Measurements from ENCODE around the gene ATP11C. TPM values are rescaled to one million over a fixed set of nuclear protein-coding genes. Genes with fewer than 3 reads are reported as not detected.

ATP11C gene
- total RNA-seq, 2 experiments from 2014 or later: 15.2 to 18.2 TPM

DNA sequence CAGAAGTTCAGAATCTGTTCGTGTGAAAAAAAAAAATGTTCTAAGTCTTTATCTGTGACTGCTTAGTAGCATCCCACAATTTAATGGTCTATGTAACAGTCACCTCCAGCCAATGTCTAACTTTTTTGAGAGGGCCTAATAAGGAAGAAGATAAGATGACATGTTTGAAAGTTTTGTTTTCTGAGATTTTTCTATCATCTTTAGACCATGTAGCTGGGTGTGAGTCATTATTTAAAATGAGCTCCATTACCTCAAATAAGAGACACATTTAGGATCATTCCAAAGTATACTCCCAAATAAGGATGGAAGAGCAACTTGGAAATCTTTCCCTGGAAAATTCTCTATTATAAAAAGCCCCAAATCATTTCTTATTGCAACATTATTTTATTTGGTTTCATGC, 196.7 kb downstream of the ATP11C start:
- intact Hi-C loops (cut with DNase I, micrococcal nuclease): no loop called here
- CTCF ChIA-PET: no interaction called here
- Histone ChIP-seq H3K27me3 (ENCODE audit: control insufficient read depth in 1 of 2, insufficient read depth in 2 of 2, low read length in 2 of 2) (no peaks in the 10 kb centered on the region), H3K4me1 (ENCODE audit: insufficient read depth, low read length) (no peaks in the 10 kb centered on the region), H3K9me3 (ENCODE audit: control insufficient read depth in 1 of 2, insufficient read depth in 1 of 2, low read length in 2 of 2) (no peaks in the 10 kb centered on the region), H3K4me3 (ENCODE audit: low read length) (no peak overlapping the region), H3K36me3 (ENCODE audit: insufficient read depth, low read length) (peaks cover 11% of the 10 kb centered on the region), H3K27ac (ENCODE audit: low read depth in 1 of 2, low read length in 2 of 2) (no peak overlapping the region)
- Mint-ChIP-seq H3K9me3 (no peaks in the 10 kb centered on the region), H3K27ac (no peak overlapping the region), H3K4me1 (ENCODE audit: low read depth) (peaks cover 22% of the 10 kb centered on the region), H3K27me3 (no peaks in the 10 kb centered on the region), H3K36me3 (ENCODE audit: low read depth) (peaks cover 63% of the 10 kb centered on the region), H3K4me3 (no peak overlapping the region)
- ATAC-seq (ENCODE audit: poor library complexity): no peak
- TF ChIP-seq, protein P1, sequence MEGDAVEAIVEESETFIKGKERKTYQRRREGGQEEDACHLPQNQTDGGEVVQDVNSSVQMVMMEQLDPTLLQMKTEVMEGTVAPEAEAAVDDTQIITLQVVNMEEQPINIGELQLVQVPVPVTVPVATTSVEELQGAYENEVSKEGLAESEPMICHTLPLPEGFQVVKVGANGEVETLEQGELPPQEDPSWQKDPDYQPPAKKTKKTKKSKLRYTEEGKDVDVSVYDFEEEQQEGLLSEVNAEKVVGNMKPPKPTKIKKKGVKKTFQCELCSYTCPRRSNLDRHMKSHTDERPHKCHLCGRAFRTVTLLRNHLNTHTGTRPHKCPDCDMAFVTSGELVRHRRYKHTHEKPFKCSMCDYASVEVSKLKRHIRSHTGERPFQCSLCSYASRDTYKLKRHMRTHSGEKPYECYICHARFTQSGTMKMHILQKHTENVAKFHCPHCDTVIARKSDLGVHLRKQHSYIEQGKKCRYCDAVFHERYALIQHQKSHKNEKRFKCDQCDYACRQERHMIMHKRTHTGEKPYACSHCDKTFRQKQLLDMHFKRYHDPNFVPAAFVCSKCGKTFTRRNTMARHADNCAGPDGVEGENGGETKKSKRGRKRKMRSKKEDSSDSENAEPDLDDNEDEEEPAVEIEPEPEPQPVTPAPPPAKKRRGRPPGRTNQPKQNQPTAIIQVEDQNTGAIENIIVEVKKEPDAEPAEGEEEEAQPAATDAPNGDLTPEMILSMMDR (IDR thresholded peaks at IDR 0.05): no peak
- POLR2A ChIA-PET: no interaction called here
- no peak for DNase-seq

DNA sequence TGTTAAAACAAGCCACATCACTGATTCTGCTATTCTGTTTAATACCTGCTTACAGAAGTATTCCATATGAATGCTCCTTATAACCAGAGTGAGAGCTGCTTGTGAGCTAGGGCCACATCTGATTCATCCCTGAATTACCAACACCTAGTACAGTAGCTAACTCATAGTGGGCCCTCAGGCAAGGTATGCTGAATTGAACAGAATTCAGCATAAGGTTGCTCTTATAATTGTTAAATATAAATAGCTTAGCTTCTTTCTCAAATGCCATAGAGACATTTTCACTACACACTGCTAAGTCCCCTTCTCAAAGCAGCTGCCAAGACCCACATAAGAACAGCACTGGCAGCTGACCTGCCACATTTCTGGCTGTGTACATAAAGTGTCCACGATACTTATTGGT, 197.9 kb downstream of the ATP11C start:
- Mint-ChIP-seq H3K4me1 (ENCODE audit: low read depth) (peaks cover 13% of the 10 kb centered on the region), H3K4me3 (no peak overlapping the region), H3K27me3 (no peaks in the 10 kb centered on the region), H3K36me3 (ENCODE audit: low read depth) (peaks cover 58% of the 10 kb centered on the region), H3K27ac (no peak overlapping the region), H3K9me3 (no peaks in the 10 kb centered on the region)
- H3K4me3 ChIP-seq (ENCODE audit: low read length): no peak overlapping the region
- H3K27me3 ChIP-seq (ENCODE audit: control insufficient read depth in 1 of 2, insufficient read depth in 2 of 2, low read length in 2 of 2): no peaks in the 10 kb centered on the region
- H3K36me3 ChIP-seq (ENCODE audit: insufficient read depth, low read length): peaks cover 11% of the 10 kb centered on the region
- no peak for DNase-seq
- H3K9me3 ChIP-seq (ENCODE audit: control insufficient read depth in 1 of 2, insufficient read depth in 1 of 2, low read length in 2 of 2): no peaks in the 10 kb centered on the region
- ChIA-PET POLR2A (no interaction called here), CTCF (no interaction called here)
- TF ChIP-seq, protein P1 (IDR thresholded peaks at IDR 0.05): no peak
- H3K4me1 ChIP-seq (ENCODE audit: insufficient read depth, low read length): no peaks in the 10 kb centered on the region
- intact Hi-C loops (cut with DNase I, micrococcal nuclease): no loop called here
- no peak overlapping the region for H3K27ac ChIP-seq (ENCODE audit: low read depth in 1 of 2, low read length in 2 of 2)
- no peak for ATAC-seq (ENCODE audit: poor library complexity)

DNA sequence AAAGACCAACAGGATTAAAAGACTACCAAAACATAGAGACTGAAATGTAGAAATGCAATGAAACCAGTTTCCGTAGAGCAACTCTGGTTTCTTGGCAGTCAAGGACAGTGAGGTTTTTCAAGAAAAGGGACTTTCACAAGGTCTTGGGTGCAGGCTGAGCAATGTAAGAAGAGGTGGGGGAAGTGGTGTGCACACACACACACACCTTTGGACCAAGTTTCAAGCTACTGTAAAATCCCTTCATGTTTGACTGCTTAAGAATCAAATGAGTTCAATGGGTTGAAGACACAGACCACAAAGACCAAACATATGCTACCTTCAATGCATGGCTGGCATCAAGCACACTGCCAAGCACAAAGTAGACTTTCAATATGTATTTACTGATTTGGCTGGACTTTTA, 207.1 kb downstream of the ATP11C start:
- Histone ChIP-seq H3K9me3 (ENCODE audit: control insufficient read depth in 1 of 2, insufficient read depth in 1 of 2, low read length in 2 of 2) (no peaks in the 10 kb centered on the region), H3K4me3 (ENCODE audit: low read length) (no peak overlapping the region), H3K27ac (ENCODE audit: low read depth in 1 of 2, low read length in 2 of 2) (no peak overlapping the region), H3K27me3 (ENCODE audit: control insufficient read depth in 1 of 2, insufficient read depth in 2 of 2, low read length in 2 of 2) (no peaks in the 10 kb centered on the region), H3K36me3 (ENCODE audit: insufficient read depth, low read length) (no peaks in the 10 kb centered on the region), H3K4me1 (ENCODE audit: insufficient read depth, low read length) (no peaks in the 10 kb centered on the region)
- H3K27ac Mint-ChIP-seq: no peak overlapping the region
- no peak overlapping the region for H3K4me3 Mint-ChIP-seq
- ChIA-PET POLR2A (no interaction called here), CTCF (no interaction called here)
- DNase-seq (no peak), ATAC-seq (ENCODE audit: poor library complexity) (no peak)
- no peaks in the 10 kb centered on the region for H3K9me3 Mint-ChIP-seq
- intact Hi-C loops (cut with DNase I, micrococcal nuclease): no loop called here
- no peaks in the 10 kb centered on the region for H3K4me1 Mint-ChIP-seq (ENCODE audit: low read depth)
- no peaks in the 10 kb centered on the region for H3K27me3 Mint-ChIP-seq
- TF ChIP-seq, protein P1 (IDR thresholded peaks at IDR 0.05): no peak
- H3K36me3 Mint-ChIP-seq (ENCODE audit: low read depth): peaks cover 27% of the 10 kb centered on the region
